Type B pancreatic cell (in vitro differentiated cells): ENCODE data around the gene ABHD6. TPM values are rescaled to one million over a fixed set of nuclear protein-coding genes. Genes with fewer than 3 reads are reported as not detected.

ENCODE experiments used
- DNase-seq: peaks from one replicate; pipeline ENCODE4 v3.0.0; 2021; ENCODE audit warnings: mixed read lengths; ENCODE audit not compliant: unreplicated experiment; ENCODE audit errors: extremely low spot score
- H3K27ac Mint-ChIP-seq: 2 replicates; pipeline ENCODE4 v1.8.0; 2021; ENCODE audit warnings: mild to moderate bottlenecking, mixed read lengths
- H3K27me3 Mint-ChIP-seq: 2 replicates; pipeline ENCODE4 v1.8.0; 2021; ENCODE audit warnings: mixed read lengths
- H3K36me3 Mint-ChIP-seq: 2 replicates; pipeline ENCODE4 v1.8.0; 2021; ENCODE audit warnings: mixed read lengths
- H3K4me1 Mint-ChIP-seq: one replicate; pipeline ENCODE4 v1.8.0; 2021; ENCODE audit warnings: mixed read lengths; ENCODE audit not compliant: unreplicated experiment
- H3K4me3 Mint-ChIP-seq: 2 replicates; pipeline ENCODE4 v1.8.0; 2021; ENCODE audit warnings: mild to moderate bottlenecking, mixed read lengths
- H3K9me3 Mint-ChIP-seq: 2 replicates; pipeline ENCODE4 v1.8.0; 2021; ENCODE audit warnings: mixed read lengths
- CTCF ChIP-seq: fragments of 200-600 bp; sonication (generic); conservative IDR thresholded peaks from 2 replicates; pipeline ENCODE4 v1.5.0; 2021; ENCODE audit warnings: antibody characterized with exemption, mild to moderate bottlenecking
- total RNA-seq: library from RNA; stranded (reverse); gene quantifications from 2 replicates; pipeline ENCODE4 v1.2.1, GENCODE V29; 2021; ENCODE audit warnings: low replicate concordance

ABHD6 gene
- total RNA-seq, 1 donor from 2014 or later = 15.7 TPM

GRCh38 chr3:58340594-58341244, 103.1 kb downstream of the ABHD6 start:
- peaks cover 9% of the 10 kb centered on the region for H3K36me3 Mint-ChIP-seq
- no peaks in the 10 kb centered on the region for H3K27me3 Mint-ChIP-seq
- no peak for TF ChIP-seq CTCF
- no peak for DNase-seq
- no peaks in the 10 kb centered on the region for H3K9me3 Mint-ChIP-seq
- no peak overlapping the region for H3K27ac Mint-ChIP-seq
- no peaks in the 10 kb centered on the region for H3K4me1 Mint-ChIP-seq
- H3K4me3 Mint-ChIP-seq = no peak overlapping the region

- Mint-ChIP-seq H3K4me1 (no peaks in the 10 kb centered on the region), H3K9me3 (no peaks in the 10 kb centered on the region), H3K27me3 (no peaks in the 10 kb centered on the region), H3K4me3 (no peak overlapping the region), H3K27ac (no peak overlapping the region), H3K36me3 (peaks cover 13% of the 10 kb centered on the region)
- no peak for TF ChIP-seq CTCF
- DNase-seq = no peak
Observed at GRCh38 chr3:58341376-58341775, 103.8 kb downstream of the ABHD6 start.

- Mint-ChIP-seq H3K27ac (no peak overlapping the region), H3K27me3 (no peaks in the 10 kb centered on the region), H3K36me3 (peaks cover 13% of the 10 kb centered on the region), H3K4me1 (no peaks in the 10 kb centered on the region), H3K9me3 (no peaks in the 10 kb centered on the region), H3K4me3 (no peak overlapping the region)
- DNase-seq = no peak
- TF ChIP-seq CTCF = no peak
Observed at GRCh38 chr3:58342676-58343075, 105.1 kb downstream of the ABHD6 start.

Other genes with a start within 250 kb of the ABHD6 start
- 204 and 295 TPM in 2 replicates for gene FLNB, start 229.4 kb upstream of the ABHD6 start, total RNA-seq
- gene DNASE1L3, start 26.8 kb upstream of the ABHD6 start, total RNA-seq = not detected in 2 replicates
- 22.1 and 23.3 TPM in 2 replicates for gene RPP14, start 68.5 kb downstream of the ABHD6 start, total RNA-seq
- gene HTD2, start 68.7 kb downstream of the ABHD6 start, total RNA-seq = 10.6 and 11.4 TPM in 2 replicates
- gene PXK, start 95.1 kb downstream of the ABHD6 start, total RNA-seq = 12.4 and 15.1 TPM in 2 replicates
- 72.1 and 76.9 TPM in 2 replicates for gene PDHB, start 196.0 kb downstream of the ABHD6 start, total RNA-seq